GM15510 (cell line): Measurements from ENCODE around the gene TMEM236.

Source experiments
- POLR2A ChIP-seq: IDR thresholded peaks from 3 replicates; pipeline ENCODE4 v1.6.1; 2011; ENCODE audit warnings: borderline replicate concordance; ENCODE audit not compliant: insufficient read length; ENCODE audit errors: extremely low read depth

The TMEM236 gene, protein sequence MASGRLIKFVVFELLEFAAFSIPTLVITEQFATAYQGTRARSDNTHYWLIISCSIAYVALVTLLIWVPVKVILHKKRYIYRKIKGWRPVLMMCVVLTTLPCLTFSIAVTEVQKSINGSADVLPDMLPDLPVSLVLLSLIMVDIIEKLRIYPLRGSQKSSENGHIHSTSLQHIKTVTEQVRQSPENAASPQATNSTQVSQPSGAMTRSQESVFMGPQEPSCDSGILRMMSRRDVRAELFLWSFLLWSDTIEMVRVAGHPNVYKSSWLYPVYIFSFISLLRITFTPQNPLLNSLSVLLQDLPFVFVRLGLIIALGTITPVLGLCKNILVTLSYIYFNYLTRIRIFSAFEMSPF

DNA sequence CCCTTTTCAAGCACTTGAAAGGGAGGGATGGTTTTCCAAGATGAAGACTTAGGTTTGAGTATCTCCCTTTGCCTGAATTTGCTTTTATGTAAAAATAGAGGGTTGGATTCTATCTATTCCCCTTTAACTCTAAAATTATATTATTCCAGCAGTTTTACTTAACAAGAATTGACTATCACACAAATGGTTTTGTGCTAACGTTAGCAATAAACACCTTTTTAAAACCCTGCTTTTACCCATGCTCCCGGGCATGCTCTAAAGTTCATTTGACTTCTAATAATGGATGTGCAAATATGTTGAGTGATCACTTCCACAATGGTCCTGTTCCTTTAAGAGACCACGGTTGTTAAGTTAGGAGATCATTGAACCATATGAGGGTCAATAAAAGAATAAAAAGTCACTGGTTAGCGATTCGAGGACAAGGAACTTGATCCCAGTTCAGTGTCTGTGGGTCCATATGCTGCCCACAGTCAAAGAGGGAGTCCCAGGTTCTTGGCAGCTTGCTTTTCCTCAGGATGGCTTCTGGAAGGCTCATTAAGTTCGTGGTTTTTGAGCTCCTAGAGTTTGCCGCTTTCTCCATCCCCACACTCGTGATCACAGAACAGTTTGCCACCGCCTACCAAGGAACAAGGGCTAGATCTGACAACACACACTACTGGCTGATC, at the start of gene TMEM236:
TMEM236 (plus strand) TSS at position 421 of the 665 bp plus-strand sequence; CDS start at position 516, 95 bp downstream.
- no peak for TF ChIP-seq POLR2A

DNA sequence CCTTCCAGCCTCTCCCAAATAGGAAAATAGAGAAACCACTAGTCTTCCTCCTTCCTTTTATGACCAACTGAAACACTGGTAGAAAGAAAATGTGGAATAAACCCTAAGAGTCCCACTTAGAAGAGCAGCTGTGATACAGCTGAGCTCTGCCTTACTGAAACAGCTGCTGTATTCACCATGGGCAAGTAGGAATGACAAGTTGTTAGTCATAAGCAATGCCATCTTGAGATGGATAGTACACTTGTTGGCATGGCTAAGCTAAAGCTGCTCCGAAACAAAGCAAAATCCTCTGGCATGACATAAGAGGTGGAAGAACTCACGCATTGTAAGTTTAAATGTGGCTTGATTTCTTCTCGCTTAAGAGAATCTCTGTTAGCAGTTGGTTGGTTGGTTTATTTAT, 48.3 kb upstream of the TMEM236 start:
- no peak for TF ChIP-seq POLR2A

DNA sequence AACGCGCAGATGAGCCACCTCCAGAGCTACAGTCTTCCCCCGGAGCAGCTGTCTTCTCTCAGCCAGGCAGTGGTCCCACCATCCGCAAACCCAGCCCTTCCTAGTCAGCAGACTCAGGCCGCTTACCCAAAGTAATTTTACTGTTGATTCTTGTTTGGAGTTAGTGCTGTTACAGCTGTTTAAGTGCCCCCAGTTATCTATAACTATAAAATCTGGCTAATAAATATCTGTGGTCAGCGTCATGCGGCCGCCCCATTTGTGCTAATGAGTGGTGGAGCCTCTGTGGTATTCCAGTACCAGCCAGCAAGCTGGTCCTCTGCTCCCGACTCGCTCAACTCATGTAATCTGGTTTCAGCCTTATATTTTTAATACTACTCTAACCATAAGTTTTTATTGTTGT, 43.2 kb upstream of the TMEM236 start:
- TF ChIP-seq POLR2A, result no peak

DNA sequence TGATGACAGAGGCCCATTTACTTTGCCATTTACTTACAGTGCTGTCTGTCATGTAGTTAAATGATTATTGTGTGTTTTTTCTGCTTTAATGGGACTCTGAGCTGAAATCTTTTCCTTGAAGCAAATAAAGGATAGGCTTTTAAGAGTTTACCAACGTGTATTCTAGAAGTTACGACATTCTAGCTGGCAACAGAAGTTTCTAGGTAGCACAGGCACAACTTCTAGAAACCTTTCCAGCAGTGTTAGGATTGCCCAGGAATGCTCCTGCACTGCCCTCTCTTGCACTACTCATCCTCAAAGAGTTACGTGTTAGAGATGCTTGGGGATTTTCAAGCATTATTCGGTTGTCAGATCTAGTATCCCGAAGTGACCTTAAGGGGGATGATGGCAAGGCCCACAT, 42.5 kb upstream of the TMEM236 start:
- TF ChIP-seq POLR2A, result no peak

DNA sequence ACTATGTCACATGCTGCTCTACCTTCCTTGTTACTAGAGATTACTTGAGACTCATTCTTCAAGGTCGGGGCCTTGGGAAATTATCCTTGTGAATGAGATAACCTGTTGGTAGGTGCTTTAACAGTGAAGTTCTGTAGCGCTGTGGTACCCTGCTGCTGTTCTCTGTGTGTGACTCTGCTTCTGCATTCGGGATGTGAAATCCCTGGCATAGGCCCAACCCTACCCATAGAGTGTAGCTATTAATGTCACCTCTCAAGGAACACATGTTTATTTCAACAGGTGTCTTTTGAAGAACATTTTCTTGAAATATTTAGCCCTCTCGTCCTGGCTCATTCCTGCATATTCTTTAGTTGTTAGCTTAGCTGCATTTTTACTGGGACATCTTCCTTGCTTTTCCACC, 41.8 kb upstream of the TMEM236 start:
- no peak for TF ChIP-seq POLR2A

DNA sequence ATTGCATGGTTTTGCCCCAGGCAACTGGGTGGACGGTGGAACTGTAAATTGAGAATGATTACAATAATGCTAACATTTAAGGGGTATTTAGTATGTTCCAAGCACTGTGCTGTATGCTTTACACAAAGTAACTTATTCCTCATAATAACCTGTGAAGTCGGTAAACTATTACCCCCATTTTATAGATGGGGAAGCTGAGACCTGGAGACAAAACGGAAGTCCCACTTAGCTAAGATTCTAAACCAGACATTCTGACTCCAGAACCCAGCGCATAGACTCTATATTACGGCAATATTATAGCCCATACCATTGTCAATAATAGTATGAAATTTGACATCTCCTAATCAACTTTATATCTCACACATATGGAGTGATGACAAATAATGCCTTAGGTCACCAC, 39.9 kb upstream of the TMEM236 start:
- no peak for TF ChIP-seq POLR2A

DNA sequence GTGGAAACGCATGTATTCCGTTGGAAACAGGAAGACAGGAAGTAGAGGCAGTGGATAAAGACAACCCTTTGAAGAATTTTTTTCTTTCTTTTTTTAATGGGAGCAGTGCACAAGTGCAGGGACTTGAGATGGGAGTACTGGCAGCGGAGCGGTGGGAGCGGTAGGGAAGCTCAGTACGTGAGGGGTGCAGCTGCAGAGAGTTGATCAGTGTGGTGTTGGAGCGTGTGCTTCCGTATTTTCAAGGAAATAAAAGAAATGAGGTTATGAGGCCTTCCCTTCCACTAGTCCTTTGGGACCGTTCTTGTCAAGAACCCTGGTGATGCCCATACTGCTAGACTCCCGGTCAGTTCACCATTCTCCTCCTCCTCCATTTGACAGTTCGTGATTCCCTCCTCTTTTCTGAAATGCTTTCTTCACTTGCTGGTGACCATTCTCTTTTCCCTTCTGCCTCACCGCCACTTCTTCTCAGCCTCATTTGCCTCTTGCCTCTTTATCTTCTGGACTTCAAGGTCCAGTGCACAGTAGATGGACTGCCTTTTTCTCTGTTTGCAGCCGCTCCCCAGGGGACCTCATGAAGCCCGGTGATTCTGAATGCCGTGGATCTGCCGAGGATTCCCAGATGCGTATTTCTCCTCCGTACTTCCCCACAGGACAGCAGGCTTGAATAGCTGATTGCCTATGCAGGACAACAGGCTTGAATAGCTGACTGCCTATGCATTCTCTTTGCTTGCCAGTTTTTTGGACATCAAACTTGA, 39.1 kb upstream of the TMEM236 start:
- TF ChIP-seq POLR2A, result no peak

DNA sequence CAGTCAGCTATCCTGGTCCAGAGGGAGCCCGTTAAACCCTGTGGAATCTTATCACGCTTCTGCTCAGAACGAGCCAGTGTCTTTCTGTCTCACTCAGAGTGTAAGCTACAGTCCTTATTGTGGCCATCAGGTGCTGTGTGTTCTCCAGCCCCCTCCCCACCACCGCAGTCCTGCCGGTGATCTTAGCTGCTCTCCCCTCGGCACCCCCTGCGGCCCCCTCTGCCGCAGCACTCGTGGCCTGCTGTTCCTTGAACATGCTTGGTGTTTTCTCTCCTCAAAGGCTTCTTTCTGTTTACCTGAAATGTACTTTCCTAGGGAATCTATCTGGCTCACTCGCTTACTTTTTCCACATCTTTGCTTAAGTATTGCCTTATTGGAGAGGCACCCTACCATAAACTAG, 38.2 kb upstream of the TMEM236 start:
- TF ChIP-seq POLR2A, result no peak

DNA sequence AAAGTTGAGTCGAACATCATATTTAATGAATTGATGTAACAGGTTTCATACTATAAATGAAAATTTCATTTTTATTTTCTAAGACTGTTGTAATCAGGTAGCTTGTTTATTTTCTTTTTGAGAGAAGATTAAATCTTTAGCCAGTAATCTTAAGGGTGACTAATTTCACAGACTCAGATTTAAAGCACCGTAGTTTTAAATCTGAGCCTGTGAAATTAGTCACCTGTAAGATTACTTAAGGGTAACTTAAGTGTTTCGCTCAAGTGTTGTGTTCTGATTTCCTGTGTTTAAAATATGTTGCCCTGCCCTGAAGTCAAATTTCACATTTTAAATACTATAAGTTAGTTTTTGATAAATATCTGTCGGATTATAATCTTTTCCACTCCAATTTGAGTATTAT, 35.8 kb upstream of the TMEM236 start:
- no peak for TF ChIP-seq POLR2A

DNA sequence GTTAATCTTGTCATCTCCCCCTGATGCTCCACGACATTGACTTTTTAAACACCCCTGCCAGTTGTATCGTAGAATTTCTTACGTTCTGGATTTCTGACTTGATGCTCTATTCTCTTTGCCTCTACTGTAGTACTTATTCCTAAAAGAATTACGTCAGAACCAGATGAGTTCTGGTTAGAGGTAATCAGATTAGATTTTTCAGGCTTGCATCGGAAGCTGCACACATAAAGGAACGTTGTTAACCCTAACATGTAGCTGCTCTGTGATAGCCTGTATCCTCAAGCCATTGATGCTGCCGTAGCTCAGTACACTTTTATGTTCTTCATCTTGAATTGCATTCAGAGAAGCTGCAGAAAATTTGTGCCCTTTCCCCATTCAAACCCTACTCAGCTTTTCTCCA, 26.3 kb upstream of the TMEM236 start:
- TF ChIP-seq POLR2A, result no peak

DNA sequence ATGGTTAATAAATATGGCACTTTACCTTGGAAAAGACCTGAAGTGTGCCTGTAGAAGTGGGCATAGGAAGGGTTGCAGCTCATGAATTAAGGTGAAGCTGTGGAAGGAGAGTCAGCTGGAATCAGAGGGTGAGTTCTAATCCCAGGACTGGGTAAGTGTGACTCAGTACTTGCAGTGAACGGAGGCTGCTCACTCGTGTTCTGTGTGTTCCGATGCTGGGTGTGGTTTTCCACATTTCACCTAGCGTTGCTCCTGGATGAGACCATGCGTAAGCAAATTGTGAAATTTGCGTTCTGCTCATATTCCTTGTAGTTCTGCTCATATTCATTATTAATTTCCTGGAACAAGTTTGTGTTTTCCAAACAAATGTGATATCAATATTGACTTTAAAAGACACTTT, 22.4 kb upstream of the TMEM236 start:
- TF ChIP-seq POLR2A, result no peak

DNA sequence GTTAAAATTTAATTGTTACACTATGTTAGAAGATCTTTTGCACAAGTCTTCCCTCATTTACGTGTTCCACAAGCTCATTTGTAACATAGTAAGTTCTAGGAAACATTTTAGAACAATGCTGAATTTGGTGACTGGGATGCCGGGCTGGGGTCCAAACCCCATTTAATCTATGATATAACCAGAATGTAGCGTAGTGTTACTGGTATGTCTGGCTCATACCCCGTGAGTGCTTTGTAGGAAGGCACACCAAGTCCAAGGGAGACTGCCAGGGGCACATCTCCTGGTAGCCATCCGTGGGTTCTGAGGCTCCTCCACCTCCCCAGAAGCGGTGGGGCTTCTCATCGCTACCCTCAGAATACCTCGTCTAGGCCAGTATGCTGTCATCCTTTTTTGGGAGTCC, 21.3 kb upstream of the TMEM236 start:
- no peak for TF ChIP-seq POLR2A

DNA sequence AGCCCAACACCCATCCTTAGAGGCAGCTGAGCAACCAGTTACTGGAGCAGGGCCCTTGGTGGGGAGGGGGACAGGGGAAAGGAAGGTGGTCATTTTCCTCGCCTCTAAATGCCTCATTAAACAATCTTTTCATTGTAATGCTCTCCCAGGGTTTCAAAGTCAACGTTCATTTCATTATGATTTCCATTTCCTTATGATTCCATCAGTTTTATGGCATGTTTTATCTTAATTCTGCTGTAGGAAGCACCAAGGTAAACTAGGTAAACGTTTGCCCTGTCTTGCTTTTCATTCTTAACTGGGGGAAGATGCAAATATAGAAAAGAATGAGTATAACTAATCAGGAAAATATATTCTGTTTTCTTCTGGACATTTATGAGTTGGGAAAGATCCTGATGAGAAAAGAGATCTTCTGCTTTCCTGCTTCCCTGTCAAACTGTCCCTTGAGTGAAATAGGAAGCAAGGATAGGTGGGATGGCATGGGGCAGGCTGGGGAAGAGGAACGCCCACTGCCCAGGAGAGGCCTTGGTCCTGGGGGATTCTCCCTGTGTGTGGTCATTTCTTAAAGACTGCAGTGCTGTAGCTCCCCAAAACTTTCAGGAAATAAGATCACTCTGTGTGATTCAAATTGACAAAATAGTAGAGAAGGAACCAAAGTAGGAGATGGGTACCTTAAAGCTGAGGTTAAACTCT, 20.5 kb upstream of the TMEM236 start:
- TF ChIP-seq POLR2A, result no peak

DNA sequence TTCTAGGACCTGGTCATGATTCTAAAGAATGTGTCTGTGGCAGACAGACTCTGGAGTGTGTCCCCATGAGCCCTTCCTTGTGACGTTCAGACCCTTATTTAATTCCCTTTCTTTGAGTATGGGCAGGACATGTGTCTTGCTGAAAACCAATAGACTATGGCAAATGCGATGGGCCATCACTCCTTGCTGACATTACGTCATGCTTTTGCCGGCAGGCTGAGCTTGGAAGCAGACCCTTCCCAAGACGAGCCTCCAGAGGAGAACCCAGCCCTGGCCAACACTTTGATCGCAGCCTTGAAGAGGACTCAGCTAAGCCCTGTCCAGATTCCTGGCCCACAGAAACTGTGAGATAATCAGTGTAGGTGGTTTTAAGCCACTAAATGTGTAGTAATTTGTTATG, 18.4 kb upstream of the TMEM236 start:
- no peak for TF ChIP-seq POLR2A
